AG04449 (cell line): ENCODE results near the gene FARSA.

Experiments
- CTCF ChIA-PET: fragments of 350-600 bp; formaldehyde crosslinking; extraction: SDS; loops from one replicate; lab custom pipeline; 2021; ENCODE audit warnings: antibody characterized with exemption; lab: Yijun Ruan, JAX
- POLR2A ChIA-PET: fragments of 400-600, 350-600 bp; formaldehyde crosslinking; extraction: SDS; loops from one replicate; lab custom pipeline; 2020; ENCODE audit warnings: antibody characterized with exemption, inconsistent platforms; lab: Yijun Ruan, JAX
- DNase-seq: peaks from one replicate; pipeline ENCODE4 v3.0.0-alpha.2; 2010; ENCODE audit warnings: low read depth, low spot score
- H3K4me3 ChIP-seq: 2 replicates; pipeline ENCODE4 v1.5.1; 2011; ENCODE audit warnings: low read depth, mild to moderate bottlenecking, control low read depth, low read length
- CTCF ChIP-seq: IDR thresholded peaks from one replicate; pipeline ENCODE4 v1.5.1; 2011; ENCODE audit warnings: mild to moderate bottlenecking, moderate library complexity, low read length, control low read depth, inconsistent platforms; ENCODE audit not compliant: insufficient read depth; ENCODE audit errors: missing control alignments

Gene FARSA

GRCh38 chr19:12884202-12884601 is 49.3 kb downstream of the FARSA start:
- no peak overlapping the region for H3K4me3 ChIP-seq
- POLR2A ChIA-PET = no interaction called here
- CTCF ChIA-PET = interaction anchor here (1.2 to 3.6 kb wide), 3 partner anchors 15 to 118 kb away, joined by 3 to 21 read pairs (median 5); no protein-coding TSS in a partner anchor
- TF ChIP-seq CTCF = no peak
- no peak for DNase-seq

- no peak for TF ChIP-seq CTCF
- no peak overlapping the region for H3K4me3 ChIP-seq
- ChIA-PET CTCF (interaction anchor here (0.7 to 3.4 kb wide), 3 partner anchors 8 to 35 kb away, joined by 3 to 24 read pairs (median 4); partner anchors contain the start of gene GCDH), POLR2A (interaction anchor here (0.7 kb wide), 1 partner anchor 199 kb away, joined by 4 read pairs; no protein-coding TSS in a partner anchor)
- DNase-seq = no peak
These were observed 50.9 kb downstream of the FARSA start for GRCh38 chr19:12882589-12882988.

GRCh38 chr19:12881172-12881808 is 52.2 kb downstream of the FARSA start, which contains the start of gene DNASE2:
Gene DNASE2 (minus strand): TSS chr19:12881449. CDS start chr19:12881375, 74 bp downstream.
- no peak for TF ChIP-seq CTCF
- ChIA-PET POLR2A (interaction anchor here (0.7 to 2.4 kb wide), 3 partner anchors 9 to 548 kb away, joined by 3 to 9 read pairs (median 3); partner anchors contain the start of gene GCDH), CTCF (interaction anchor here (0.6 to 3.4 kb wide), 12 partner anchors 9 to 277 kb away, joined by 3 to 24 read pairs (median 4); partner anchors contain the start of gene GCDH)
- H3K4me3 ChIP-seq = peak within 1 kb of the TSS; percentile 75
- DNase-seq = peak; percentile 31

- ChIA-PET CTCF (interaction anchor here (0.9 to 3.4 kb wide), 10 partner anchors 10 to 122 kb away, joined by 3 to 24 read pairs (median 5); partner anchors contain the start of gene GCDH), POLR2A (interaction anchor here (0.7 to 2.4 kb wide), 2 partner anchors 10 to 110 kb away, joined by 3 to 9 read pairs; partner anchors contain the start of gene GCDH)
- no peak for TF ChIP-seq CTCF
These were observed 52.9 kb downstream of the FARSA start for GRCh38 chr19:12880551-12881171.

GRCh38 chr19:12875086-12875485 is 58.4 kb downstream of the FARSA start:
- POLR2A ChIA-PET = no interaction called here
- CTCF ChIA-PET = interaction anchor here (1.2 to 1.6 kb wide), 2 partner anchors 90 to 102 kb away, joined by 3 to 4 read pairs; no protein-coding TSS in a partner anchor

More at GRCh38 chr19:12880551-12881171, 52.9 kb downstream of the FARSA start:
- no peak for DNase-seq
- peak overlapping the region; percentile 75 for H3K4me3 ChIP-seq

More at GRCh38 chr19:12875086-12875485, 58.4 kb downstream of the FARSA start:
- no peak for TF ChIP-seq CTCF
- H3K4me3 ChIP-seq = no peak overlapping the region
- DNase-seq = no peak
